SK-N-SH (cell line): ENCODE measurements around the gene GNG12. TPM values are rescaled to one million over a fixed set of nuclear protein-coding genes. Genes with fewer than 3 reads are reported as not detected.

Experiments used
- CTCF ChIA-PET: fragments of 300-600, 350-600 bp; formaldehyde crosslinking; extraction: SDS; loops from one replicate; lab custom pipeline; 2021; lab: Yijun Ruan, JAX
- POLR2A ChIA-PET: fragments of 350-600 bp; sonication (Branson Sonifier 250); formaldehyde crosslinking; extraction: SDS; loops from one replicate; lab custom pipeline; 2020; ENCODE audit warnings: antibody characterized with exemption, inconsistent platforms; lab: Yijun Ruan, JAX
- DNase-seq: peaks from one replicate; pipeline ENCODE4 v3.0.0; 2012
- H2AFZ ChIP-seq: fragments of 200-600 bp; sonication (generic); 2 replicates; pipeline ENCODE4 v1.8.1; 2016; ENCODE audit warnings: antibody characterized with exemption, mild to moderate bottlenecking, low read depth
- H3F3A ChIP-seq: fragments of 200-600 bp; sonication (generic); replicated peaks from 2 replicates; pipeline ENCODE3; 2016; ENCODE audit warnings: antibody characterized with exemption, mild to moderate bottlenecking; ENCODE audit not compliant: insufficient read depth
- H3K27ac ChIP-seq, 2 experiments: fragments of 200-500 bp in 1 of 2; fragments of 200-600 bp in 1 of 2; sonication (Bioruptor generic) in 1 of 2; sonication (generic), shearing (Covaris generic) in 1 of 2; 2 replicates each; pipeline versions ENCODE4 v1.5.1 to v1.6.1; 2014 to 2016; ENCODE audit warnings: low read depth in 2 of 2, inconsistent platforms in 1 of 2, low read length in 1 of 2, mild to moderate bottlenecking in 1 of 2, mixed read lengths in 1 of 2
- H3K27me3 ChIP-seq: fragments of 200-600 bp; sonication (generic), shearing (Covaris generic); 2 replicates; pipeline ENCODE4 v1.6.1; 2016; ENCODE audit warnings: mixed run types; ENCODE audit not compliant: insufficient read depth
- H3K36me3 ChIP-seq, 2 experiments: fragments of 200-500 bp in 1 of 2; fragments of 200-600 bp in 1 of 2; sonication (Bioruptor generic) in 1 of 2; sonication (generic) in 1 of 2; replicated peaks in 1 of 2; 2 replicates each; pipeline versions ENCODE3 to v1.5.1; 2014 to 2016; ENCODE audit warnings: low read length in 1 of 2, mild to moderate bottlenecking in 1 of 2; ENCODE audit not compliant: insufficient read depth in 2 of 2, control insufficient read depth in 1 of 2
- H3K4me1 ChIP-seq, 2 experiments: fragments of 200-500 bp in 1 of 2; fragments of 200-600 bp in 1 of 2; sonication (Bioruptor generic) in 1 of 2; sonication (generic), shearing (Covaris generic) in 1 of 2; 2 replicates each; pipeline versions ENCODE4 v1.5.1 to v1.6.1; 2014 to 2016; ENCODE audit warnings: low read depth in 1 of 2, low read length in 1 of 2, mixed run types in 1 of 2; ENCODE audit not compliant: insufficient read depth in 2 of 2, control insufficient read depth in 1 of 2
- H3K4me2 ChIP-seq: fragments of 200-600 bp; sonication (generic), shearing (Covaris generic); 2 replicates; pipeline ENCODE4 v1.6.1; 2017; ENCODE audit warnings: mixed run types
- H3K4me3 ChIP-seq, 2 experiments: fragments of 200-500 bp in 1 of 2; fragments of 200-600 bp in 1 of 2; sonication (Bioruptor generic) in 1 of 2; sonication (generic), shearing (Covaris generic) in 1 of 2; 2 replicates each; pipeline versions ENCODE4 v1.5.1 to v1.8.1; 2014 to 2016; ENCODE audit warnings: low read depth in 2 of 2, inconsistent platforms in 1 of 2, low read length in 1 of 2, mild to moderate bottlenecking in 1 of 2, mixed read lengths in 1 of 2, moderate library complexity in 1 of 2
- H3K79me2 ChIP-seq: fragments of 200-600 bp; sonication (generic); 2 replicates; pipeline ENCODE4 v1.8.1; 2017; ENCODE audit warnings: mild to moderate bottlenecking; ENCODE audit not compliant: insufficient read depth
- H3K9ac ChIP-seq: fragments of 200-600 bp; sonication (generic); 2 replicates; pipeline ENCODE4 v1.6.1; 2017; ENCODE audit warnings: mixed run types
- H3K9me2 ChIP-seq: fragments of 200-600 bp; sonication (generic); 2 replicates; pipeline ENCODE4 v1.6.1; 2017; ENCODE audit warnings: mixed run types
- H3K9me3 ChIP-seq: fragments of 200-600 bp; sonication (generic); 2 replicates; pipeline ENCODE4 v1.6.1; 2017; ENCODE audit warnings: mixed run types, mild to moderate bottlenecking, moderate library complexity
- H4K20me1 ChIP-seq: fragments of 200-600 bp; sonication (generic); 2 replicates; pipeline ENCODE4 v1.6.1; 2017; ENCODE audit warnings: mild to moderate bottlenecking, mixed run types; ENCODE audit not compliant: insufficient read depth
- CHD2 ChIP-seq: fragments of 150-350 bp; IDR thresholded peaks from 2 replicates; pipeline ENCODE4 v1.6.1; 2018; ENCODE audit warnings: low read length; ENCODE audit not compliant: partially characterized antibody
- CTCF ChIP-seq: fragments of 200-600 bp; sonication (generic); IDR thresholded peaks from 2 replicates; pipeline ENCODE4 v1.6.1; 2017; ENCODE audit warnings: antibody characterized with exemption, mild to moderate bottlenecking, moderate library complexity
- ELF1 ChIP-seq: IDR thresholded peaks from 2 replicates; pipeline ENCODE4 v1.4.0; 2012
- EP300 ChIP-seq, 2 experiments: IDR thresholded peaks; 2 replicates each; pipeline versions ENCODE4 v1.4.0 to v1.6.1; 2012; ENCODE audit warnings: borderline replicate concordance in 1 of 2, low read depth in 1 of 2, low read length in 1 of 2
- EZH2phosphoT487 ChIP-seq: fragments of 200-600 bp; sonication (generic); IDR thresholded peaks from 2 replicates; pipeline ENCODE4 v1.6.1; 2017; ENCODE audit warnings: low read depth, mixed run types, mild to moderate bottlenecking, antibody characterized with exemption, moderate library complexity, borderline replicate concordance
- GABPA ChIP-seq: IDR thresholded peaks from 2 replicates; pipeline ENCODE4 v1.4.0; 2012; ENCODE audit warnings: low read depth, mild to moderate bottlenecking
- IRF3 ChIP-seq: fragments of 150-350 bp; IDR thresholded peaks from 2 replicates; pipeline ENCODE4 v1.6.1; 2016; ENCODE audit warnings: mild to moderate bottlenecking, low read depth, low read length
- MAX ChIP-seq: IDR thresholded peaks from 2 replicates; pipeline ENCODE4 v1.4.0; 2012; ENCODE audit warnings: low read depth
- MEF2A ChIP-seq: IDR thresholded peaks from 2 replicates; pipeline ENCODE4 v1.4.0; 2012; ENCODE audit warnings: low read depth, borderline replicate concordance
- MXI1 ChIP-seq: IDR thresholded peaks from 2 replicates; pipeline ENCODE4 v1.6.1; 2012; ENCODE audit warnings: mild to moderate bottlenecking, low read depth, low read length, improper control_type of control experiment
- NFIC ChIP-seq: IDR thresholded peaks from 2 replicates; pipeline ENCODE4 v1.4.0; 2012; ENCODE audit warnings: borderline replicate concordance
- NRF1 ChIP-seq: IDR thresholded peaks from 2 replicates; pipeline ENCODE4 v1.6.1; 2012; ENCODE audit warnings: low read depth, mild to moderate bottlenecking, low read length
- RAD21 ChIP-seq: IDR thresholded peaks from 2 replicates; pipeline ENCODE4 v1.6.1; 2012; ENCODE audit warnings: mild to moderate bottlenecking, low read length
- RCOR1 ChIP-seq: fragments of 150-350 bp; IDR thresholded peaks from 2 replicates; pipeline ENCODE4 v1.6.1; 2017; ENCODE audit warnings: antibody characterized with exemption, low read length
- RFX5 ChIP-seq: IDR thresholded peaks from 2 replicates; pipeline ENCODE4 v1.6.1; 2012; ENCODE audit warnings: mild to moderate bottlenecking, improper control_type of control experiment, low read length
- SMC3 ChIP-seq: IDR thresholded peaks from 2 replicates; pipeline ENCODE4 v1.6.1; 2012; ENCODE audit warnings: low read depth, low read length, improper control_type of control experiment
- TCF12 ChIP-seq: IDR thresholded peaks from 2 replicates; pipeline ENCODE4 v1.4.0; 2012
- TEAD4 ChIP-seq: IDR thresholded peaks from 2 replicates; pipeline ENCODE4 v1.4.0; 2012; ENCODE audit warnings: mild to moderate bottlenecking, borderline replicate concordance; ENCODE audit not compliant: insufficient read depth
- USF1 ChIP-seq: IDR thresholded peaks from 2 replicates; pipeline ENCODE4 v1.4.0; 2012; ENCODE audit warnings: low read depth, borderline replicate concordance
- USF2 ChIP-seq: fragments of 150-350 bp; IDR thresholded peaks from 2 replicates; pipeline ENCODE4 v1.6.1; 2017; ENCODE audit warnings: antibody characterized with exemption, low read length, low read depth, borderline replicate concordance
- WGBS: methylation state at CpG from one replicate; pipeline ENCODE4 v1.1.6; 2017; ENCODE audit warnings: low lambda C conversion rate; 5-methylcytosine and 5-hydroxymethylcytosine counted together
- polyA plus RNA-seq, 3 experiments: library from polyadenylated mRNA; depleted of rRNA; stranded (reverse); fragments of >200 nt; gene quantifications; 2 replicates each; pipeline ENCODE4 v1.2.3, GENCODE V29; 2012

GNG12 gene
- polyA plus RNA-seq, 1 of the 3 experiments (the other 2 are of a cell fraction) = 41.2 TPM

DNA sequence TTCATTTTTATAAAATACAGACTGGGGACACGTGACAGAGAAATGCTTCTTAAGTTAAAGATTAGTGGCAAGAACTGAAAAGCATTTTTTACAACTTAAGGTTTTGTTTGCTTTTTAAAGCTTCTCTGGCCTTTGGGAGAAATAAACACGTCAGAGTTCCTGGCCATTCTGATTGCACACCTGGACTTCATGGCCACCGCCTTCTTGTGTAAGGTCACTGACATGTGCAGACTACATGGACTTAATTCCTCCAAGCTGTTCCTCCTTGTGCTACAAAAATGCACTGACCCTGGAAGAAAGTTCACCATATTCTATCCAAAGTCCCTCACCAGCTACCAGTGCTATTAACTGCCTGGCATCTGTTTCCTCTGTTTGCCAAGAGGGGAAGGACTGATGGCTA, 92.1 kb downstream of the GNG12 start:
- Histone ChIP-seq H3K9me3 (no peaks in the 10 kb centered on the region), H3K4me1 (peaks cover 7 to 23% of the 10 kb centered on the region in 2 experiments; a peak in 3 of 4 replicates), H2AFZ (no peak overlapping the region), H3K9me2 (no peaks in the 10 kb centered on the region), H4K20me1 (no peaks in the 10 kb centered on the region), H3K27me3 (no peaks in the 10 kb centered on the region), H3K4me3 (no peak overlapping the region), H3K79me2 (peaks cover 86% of the 10 kb centered on the region), H3K36me3 (peaks cover 2 to 5% of the 10 kb centered on the region in 2 experiments), H3K9ac (no peak overlapping the region), H3F3A (peaks cover 16% of the 10 kb centered on the region), H3K4me2 (no peak overlapping the region), H3K27ac (no peak overlapping the region)
- ChIA-PET CTCF (interaction anchor here (0.9 to 2.3 kb wide), 5 partner anchors 19 to 205 kb away, joined by 3 to 15 read pairs (median 4); no protein-coding TSS in a partner anchor), POLR2A (interaction anchor here (0.6 kb wide), 1 partner anchor 207 kb away, joined by 4 read pairs; no protein-coding TSS in a partner anchor)
- 94% methylated on average over 3 of the region's 3 CpGs for WGBS
- DNase-seq = no peak
- TF ChIP-seq RAD21 (no peak), RFX5 (no peak), USF1 (no peak), GABPA (no peak), EP300 (IDR thresholded peaks at IDR 0.05; ENCODE audit: borderline replicate concordance in 1 of 2, low read depth in 1 of 2, low read length in 1 of 2) (no peak), CHD2 (no peak), TCF12 (no peak)

DNA sequence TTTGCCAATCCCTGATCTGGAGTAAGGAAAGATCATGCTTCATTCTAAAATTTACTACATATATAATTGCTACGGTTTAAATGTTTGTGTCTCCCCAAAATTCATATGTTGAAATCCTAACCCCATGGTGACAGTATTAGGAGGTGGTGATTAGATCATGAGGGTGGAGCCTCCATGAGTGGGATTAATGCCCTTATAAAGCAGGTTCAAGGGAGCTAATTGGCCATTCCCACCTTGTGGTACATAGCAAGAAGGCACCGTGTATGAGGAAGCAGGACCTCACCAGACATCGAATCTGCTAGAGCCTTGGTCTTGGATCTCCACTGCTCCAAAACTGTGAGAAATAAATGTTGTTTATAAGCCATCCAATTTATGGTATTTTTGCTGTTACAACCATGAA, 92.7 kb downstream of the GNG12 start:
- Histone ChIP-seq H3K9ac (no peak overlapping the region), H3K27me3 (no peaks in the 10 kb centered on the region), H3K9me3 (no peaks in the 10 kb centered on the region), H3K4me1 (peaks cover 12 to 21% of the 10 kb centered on the region in 2 experiments; a peak in 3 of 4 replicates), H3F3A (peaks cover 20% of the 10 kb centered on the region), H3K4me2 (no peak overlapping the region), H3K4me3 (no peak overlapping the region), H4K20me1 (no peaks in the 10 kb centered on the region), H3K27ac (no peak overlapping the region), H3K9me2 (no peaks in the 10 kb centered on the region), H3K79me2 (peaks cover 80% of the 10 kb centered on the region), H3K36me3 (peaks cover 2 to 5% of the 10 kb centered on the region in 2 experiments), H2AFZ (no peak overlapping the region)
- POLR2A ChIA-PET = no interaction called here
- CTCF ChIA-PET = interaction anchor here (0.9 to 2.3 kb wide), 4 partner anchors 19 to 179 kb away, joined by 3 to 15 read pairs (median 6); no protein-coding TSS in a partner anchor
- TF ChIP-seq RCOR1 = no peak
- no peak for TF ChIP-seq CHD2
- TF ChIP-seq ELF1 = no peak
- no peak for TF ChIP-seq EZH2phosphoT487
- TF ChIP-seq USF1 = no peak
- no peak for TF ChIP-seq CTCF
- TF ChIP-seq RAD21 = no peak
- TF ChIP-seq MEF2A = no peak
- TF ChIP-seq MAX = no peak
- no peak for TF ChIP-seq SMC3
- TF ChIP-seq IRF3 = no peak
- TF ChIP-seq TEAD4 = no peak
- no peak for TF ChIP-seq USF2
- TF ChIP-seq MXI1 = no peak
- TF ChIP-seq NFIC = no peak
- TF ChIP-seq NRF1 = no peak
- no peak for TF ChIP-seq RFX5
- 97% methylated on average over 3 of the region's 3 CpGs for WGBS
- no peak for DNase-seq
